Fibroblast of mammary gland (primary cell): ENCODE data around the gene SMPD3.

ENCODE experiments used
- DNase-seq: peaks from one replicate; pipeline ENCODE4 v3.0.0-alpha.2; 2010; ENCODE audit warnings: low read depth
- H3K4me3 ChIP-seq: 2 replicates; pipeline ENCODE4 v1.5.1; 2011; ENCODE audit warnings: low read depth, mild to moderate bottlenecking, low read length, moderate library complexity; ENCODE audit not compliant: control insufficient read depth
- TF ChIP-seq, protein P1 (sequence below): conservative IDR thresholded peaks from 2 replicates; pipeline ENCODE4 v1.5.1; 2011; ENCODE audit warnings: low read depth, low read length, inconsistent platforms; ENCODE audit not compliant: control insufficient read depth, insufficient read depth

The SMPD3 gene

DNA sequence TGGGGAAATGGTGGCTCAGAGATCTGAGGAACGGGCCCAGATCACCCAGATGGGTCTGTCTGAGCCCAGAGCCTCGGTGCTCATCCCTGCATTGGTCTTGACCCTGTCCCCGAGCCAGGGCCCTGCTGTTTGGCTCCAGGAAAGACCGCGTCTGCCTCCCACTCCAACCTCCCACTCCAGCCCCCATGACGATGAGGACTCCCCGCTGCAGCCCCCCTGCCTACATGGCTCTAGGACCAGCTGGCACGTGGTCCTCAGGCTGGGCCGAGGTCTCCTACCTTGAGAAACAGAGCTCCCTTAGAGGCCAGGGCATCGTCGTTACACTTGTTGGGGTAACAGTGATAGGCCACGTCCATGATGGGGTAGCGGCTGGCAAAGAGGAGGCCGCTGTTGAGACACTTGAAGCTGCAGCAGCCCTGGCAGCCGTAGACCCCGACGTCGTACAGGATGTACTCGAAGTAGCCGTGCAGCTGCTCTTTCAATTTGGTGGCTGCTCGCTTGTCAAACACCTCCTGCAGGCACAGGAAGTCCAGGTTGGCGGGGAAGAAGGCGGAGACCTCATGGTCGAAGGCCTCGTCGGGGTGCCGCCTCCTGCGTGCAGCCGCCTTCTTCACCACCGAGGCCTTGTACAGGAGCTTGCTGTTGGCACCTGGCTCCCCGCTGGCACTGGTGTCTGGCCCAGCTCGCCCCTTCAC, 77.6 kb downstream of the SMPD3 start:
- H3K4me3 ChIP-seq: no peak overlapping the region
- TF ChIP-seq, protein P1, sequence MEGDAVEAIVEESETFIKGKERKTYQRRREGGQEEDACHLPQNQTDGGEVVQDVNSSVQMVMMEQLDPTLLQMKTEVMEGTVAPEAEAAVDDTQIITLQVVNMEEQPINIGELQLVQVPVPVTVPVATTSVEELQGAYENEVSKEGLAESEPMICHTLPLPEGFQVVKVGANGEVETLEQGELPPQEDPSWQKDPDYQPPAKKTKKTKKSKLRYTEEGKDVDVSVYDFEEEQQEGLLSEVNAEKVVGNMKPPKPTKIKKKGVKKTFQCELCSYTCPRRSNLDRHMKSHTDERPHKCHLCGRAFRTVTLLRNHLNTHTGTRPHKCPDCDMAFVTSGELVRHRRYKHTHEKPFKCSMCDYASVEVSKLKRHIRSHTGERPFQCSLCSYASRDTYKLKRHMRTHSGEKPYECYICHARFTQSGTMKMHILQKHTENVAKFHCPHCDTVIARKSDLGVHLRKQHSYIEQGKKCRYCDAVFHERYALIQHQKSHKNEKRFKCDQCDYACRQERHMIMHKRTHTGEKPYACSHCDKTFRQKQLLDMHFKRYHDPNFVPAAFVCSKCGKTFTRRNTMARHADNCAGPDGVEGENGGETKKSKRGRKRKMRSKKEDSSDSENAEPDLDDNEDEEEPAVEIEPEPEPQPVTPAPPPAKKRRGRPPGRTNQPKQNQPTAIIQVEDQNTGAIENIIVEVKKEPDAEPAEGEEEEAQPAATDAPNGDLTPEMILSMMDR: no peak
- no peak for DNase-seq

DNA sequence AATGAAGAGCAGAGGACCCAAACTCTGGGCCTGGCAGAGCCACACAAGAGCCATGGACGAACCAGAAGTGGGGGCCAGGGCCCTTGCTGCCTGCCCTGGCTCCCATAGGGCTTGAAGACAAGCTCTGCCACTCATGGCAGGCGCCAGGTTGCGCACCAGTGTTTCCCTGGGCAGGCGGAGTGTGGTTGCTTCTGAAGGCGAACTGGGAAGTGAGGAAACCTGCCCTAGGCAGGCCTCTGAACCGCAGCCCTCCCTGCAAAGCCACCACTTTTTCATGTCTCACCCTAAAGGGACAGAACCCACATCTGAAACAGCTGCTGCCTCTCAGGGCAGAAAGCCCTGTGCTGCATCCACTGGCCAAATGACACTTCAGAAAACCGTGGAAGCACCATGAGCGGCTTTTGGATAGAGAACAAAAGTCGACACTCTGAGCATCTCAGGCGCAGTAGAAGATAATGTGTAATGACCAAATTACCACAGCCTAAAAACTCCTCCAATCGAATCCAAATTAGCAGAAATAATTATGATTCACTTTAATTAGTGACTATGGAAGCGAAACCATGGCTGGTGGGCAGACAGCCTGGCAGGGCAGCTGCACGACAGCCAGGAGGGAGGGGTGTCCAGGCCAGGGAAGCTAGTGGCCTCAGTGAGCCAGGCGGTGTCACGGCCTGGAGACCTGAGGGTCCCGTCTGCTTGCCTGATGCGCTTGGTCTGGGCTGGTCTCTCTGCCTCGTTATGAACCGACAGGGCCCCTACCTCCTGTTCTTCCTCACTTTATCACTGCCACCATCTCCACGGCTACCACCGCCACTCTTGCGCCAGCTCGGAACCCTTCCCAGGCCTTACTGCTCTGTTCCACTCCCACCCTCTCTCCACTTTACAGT, 78.4 kb downstream of the SMPD3 start:
- no peak overlapping the region for H3K4me3 ChIP-seq
- TF ChIP-seq, protein P1: no peak
- no peak for DNase-seq

DNA sequence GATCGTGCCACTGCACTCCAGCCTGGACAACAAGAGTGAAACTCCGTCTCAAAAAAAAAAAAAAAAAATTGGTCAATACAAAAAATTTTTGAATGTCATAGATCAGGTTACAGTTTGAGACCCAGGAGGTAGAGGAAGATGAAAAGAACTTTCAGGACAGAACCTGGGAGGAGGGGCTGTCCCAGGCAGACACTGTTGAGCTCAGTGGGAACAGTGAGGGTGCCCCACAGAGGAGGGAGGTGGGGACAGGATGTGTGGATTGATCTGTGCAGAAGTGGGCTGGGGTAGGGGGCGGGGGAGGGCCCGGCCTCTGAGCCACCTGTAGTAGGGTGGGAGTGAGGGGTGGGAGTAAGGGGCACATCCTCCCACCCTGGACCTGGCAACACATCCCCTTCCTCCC, 79.1 kb downstream of the SMPD3 start:
- no peak overlapping the region for H3K4me3 ChIP-seq
- no peak for DNase-seq
- TF ChIP-seq, protein P1: no peak

DNA sequence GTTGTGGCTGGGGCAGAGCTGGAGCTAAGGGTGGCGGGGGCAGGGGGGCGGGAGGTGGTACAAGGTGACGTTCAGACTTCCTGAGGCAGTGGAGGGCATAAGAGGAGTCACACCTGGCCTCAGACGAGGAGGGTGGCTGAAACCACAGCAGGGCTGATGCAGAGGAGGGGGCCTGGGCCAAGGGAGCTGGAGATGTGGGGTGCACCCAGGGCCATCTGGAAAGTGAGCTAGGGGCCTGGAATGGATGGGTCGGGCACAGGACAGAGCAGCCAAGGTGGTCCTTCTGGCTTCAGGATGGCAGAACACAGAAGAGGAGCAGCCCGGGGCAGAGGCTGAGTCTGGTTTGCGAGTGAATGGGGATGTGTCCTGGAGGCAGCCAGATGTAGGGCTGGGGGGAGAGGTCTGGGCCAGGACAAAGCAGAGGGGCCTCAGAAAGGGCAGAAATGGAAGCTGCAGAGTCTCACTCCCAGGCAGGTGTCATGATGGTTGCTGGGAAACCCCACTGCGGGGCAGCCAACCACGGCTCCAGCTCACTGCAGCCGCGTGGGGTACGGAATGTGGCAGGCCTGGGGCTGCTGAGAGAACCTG, 79.9 kb downstream of the SMPD3 start:
- H3K4me3 ChIP-seq: no peak overlapping the region
- no peak for DNase-seq
- TF ChIP-seq, protein P1: no peak

DNA sequence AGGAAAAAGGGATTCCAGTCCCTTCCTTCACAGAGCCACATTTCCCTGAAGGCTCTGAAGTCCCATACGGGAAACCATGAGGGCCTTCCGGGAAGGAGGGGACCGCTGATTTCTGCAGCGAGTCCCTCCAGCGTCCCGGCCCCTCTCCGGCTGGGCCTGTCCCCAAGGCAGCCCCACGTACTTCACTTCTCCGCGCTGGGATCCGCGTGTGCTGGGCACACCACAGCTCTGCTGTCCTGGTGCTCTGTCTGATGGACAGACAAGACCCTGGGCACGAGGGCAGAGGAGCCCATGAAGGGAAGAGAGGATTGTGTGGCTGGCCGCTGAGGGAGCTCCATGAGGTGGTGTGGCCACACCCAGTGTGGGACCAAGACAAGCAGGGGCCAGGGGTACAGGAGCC, 80.4 kb downstream of the SMPD3 start:
- TF ChIP-seq, protein P1: no peak
- DNase-seq: no peak
- H3K4me3 ChIP-seq: no peak overlapping the region

DNA sequence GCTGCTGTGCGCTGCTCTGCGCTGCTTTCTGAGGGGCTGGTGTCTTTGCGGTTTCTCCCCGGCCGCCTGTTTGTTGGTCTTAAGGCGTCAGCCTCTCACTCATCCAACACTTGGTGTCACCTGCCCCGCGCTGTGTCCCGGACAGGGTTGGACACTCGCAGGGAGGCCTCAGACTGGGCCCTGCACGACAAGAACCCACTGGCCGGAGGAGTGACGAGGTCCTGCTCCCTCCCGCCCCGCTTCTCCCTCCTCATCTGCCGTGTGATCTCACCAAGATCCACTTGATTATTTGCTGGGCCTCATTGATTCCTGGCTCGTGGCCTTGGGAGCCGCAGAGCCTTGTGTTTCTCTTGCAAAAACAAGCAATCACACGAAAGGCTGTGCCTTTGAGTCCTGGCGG, 80.9 kb downstream of the SMPD3 start:
- no peak for DNase-seq
- no peak overlapping the region for H3K4me3 ChIP-seq
- TF ChIP-seq, protein P1: no peak
